Coronary artery (tissue), 2 donors: ENCODE measurements around the gene CTNNA3.

Source experiments
- DNase-seq: peaks from one replicate; pipeline ENCODE4 v3.0.0-alpha.2; 2017; ENCODE audit warnings: low spot score
- H3K27ac ChIP-seq, 2 donors: fragments of 200-600 bp; sonication (generic); one replicate each; pipeline ENCODE4 v1.5.1; 2016 to 2019
- H3K4me3 ChIP-seq: fragments of 200-600 bp; sonication (generic); 2 replicates; pipeline ENCODE4 v1.5.1; 2016; ENCODE audit warnings: mild to moderate bottlenecking, moderate library complexity
- CTCF ChIP-seq: fragments of 200-600 bp; sonication (generic); IDR thresholded peaks from one replicate; pipeline ENCODE4 v1.5.1; 2019; ENCODE audit warnings: antibody characterized with exemption

The CTNNA3 gene

DNA sequence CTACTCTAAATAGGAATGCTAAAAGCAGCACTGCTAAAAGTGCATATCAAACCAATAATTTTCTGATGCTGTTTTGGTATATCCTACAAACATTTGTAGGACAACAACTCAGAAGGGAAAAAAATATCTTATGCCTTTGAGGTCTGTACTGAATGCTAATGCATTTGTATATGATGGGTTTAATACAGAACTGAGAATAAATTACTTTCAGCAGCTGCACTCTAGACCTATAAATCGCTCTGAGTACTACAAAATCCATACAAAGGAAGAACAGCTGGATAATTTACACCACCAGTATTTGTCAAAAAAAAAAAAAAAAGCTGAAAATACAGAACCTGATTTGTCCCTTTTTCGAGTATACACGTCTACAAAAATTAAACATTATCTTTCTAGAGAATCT, 426.2 kb downstream of the CTNNA3 start:
- no peak for TF ChIP-seq CTCF
- H3K4me3 ChIP-seq: no peak overlapping the region

GRCh38 chr10:67268146-67268545, 427.8 kb downstream of the CTNNA3 start:
- H3K27ac ChIP-seq: no peak overlapping the region
- no peak for TF ChIP-seq CTCF
- no peak overlapping the region for H3K4me3 ChIP-seq
- DNase-seq: no peak

More for the DNA sequence above, 426.2 kb downstream of the CTNNA3 start:
- no peak overlapping the region for H3K27ac ChIP-seq
- no peak for DNase-seq

DNA sequence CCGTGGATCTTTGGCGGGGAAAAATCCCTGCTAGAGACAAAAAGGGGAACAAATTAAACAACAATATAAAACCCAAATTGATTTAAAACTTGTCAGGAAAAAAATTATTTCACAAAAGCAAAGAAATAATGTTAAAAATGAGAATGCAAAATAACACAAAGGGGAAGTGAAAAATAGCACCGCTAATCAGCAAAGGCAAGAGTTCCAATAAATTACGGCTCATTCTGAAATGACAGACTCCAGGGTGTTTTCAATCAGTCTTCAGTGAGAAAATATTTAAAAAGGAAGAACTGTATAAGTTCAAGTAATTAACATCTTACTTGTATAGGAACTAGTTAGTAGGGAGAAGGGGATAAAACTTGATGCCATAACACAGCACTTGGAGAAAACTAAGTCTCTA, 433.3 kb downstream of the CTNNA3 start:
- DNase-seq: no peak
- H3K27ac ChIP-seq: no peak overlapping the region
- H3K4me3 ChIP-seq: no peak overlapping the region
- TF ChIP-seq CTCF: no peak

DNA sequence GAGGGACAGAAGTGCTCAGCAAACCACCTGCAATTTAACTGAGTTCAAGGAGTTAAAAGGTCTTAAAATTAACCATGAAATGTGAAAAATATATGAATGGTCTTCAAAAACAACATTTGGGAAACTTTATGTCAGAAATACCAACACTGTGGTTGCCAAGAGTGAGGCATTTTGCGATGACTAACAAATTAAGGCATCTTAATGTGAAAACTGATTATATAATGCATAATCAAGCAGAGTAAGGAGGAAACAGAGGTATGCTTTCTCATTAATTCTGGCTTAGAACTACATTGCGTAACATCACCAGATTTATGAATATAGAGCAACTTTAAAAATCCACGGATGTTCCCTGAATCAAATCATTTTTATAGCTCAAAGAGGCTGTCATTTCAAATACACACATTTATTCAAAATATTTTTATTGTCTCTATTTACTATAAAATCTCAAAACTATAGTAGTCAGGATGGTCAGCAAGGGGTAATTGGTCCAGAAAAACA, 434.6 kb downstream of the CTNNA3 start:
- Histone ChIP-seq H3K4me3 (no peak overlapping the region), H3K27ac (no peak overlapping the region)
- DNase-seq: no peak
- TF ChIP-seq CTCF: no peak

DNA sequence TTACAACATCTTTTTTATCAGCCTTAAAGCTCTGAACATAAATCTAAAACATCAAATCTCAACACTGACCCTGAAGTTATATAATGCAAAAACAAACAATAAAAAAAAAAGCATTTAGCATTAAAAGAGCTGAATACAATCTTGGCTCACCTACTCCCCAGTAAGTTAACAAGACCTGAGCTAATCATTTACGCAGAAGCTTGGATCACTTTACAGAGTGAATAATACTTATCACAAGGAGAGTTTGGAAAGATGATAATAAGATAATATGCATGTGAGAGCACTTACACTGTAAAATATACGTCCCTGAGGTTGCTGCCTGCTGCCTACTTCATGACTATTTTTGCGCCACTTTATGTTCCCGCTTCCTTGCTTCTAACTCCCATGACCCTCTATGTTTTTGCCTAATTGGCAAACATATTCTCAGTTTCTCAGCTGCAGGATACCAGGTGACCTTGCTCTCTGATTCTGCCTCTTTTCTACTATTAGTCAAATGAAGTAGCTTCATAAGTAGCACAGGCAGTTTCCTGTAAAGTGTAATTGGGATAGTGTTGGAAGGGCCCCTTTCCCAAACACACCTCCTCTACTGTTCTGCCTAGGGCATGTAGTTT, 436.6 kb downstream of the CTNNA3 start:
- DNase-seq: no peak
- no peak for TF ChIP-seq CTCF
- H3K27ac ChIP-seq: no peak overlapping the region

GRCh38 chr10:67257427-67258144, 438.4 kb downstream of the CTNNA3 start:
- TF ChIP-seq CTCF: no peak
- Histone ChIP-seq H3K4me3 (no peak overlapping the region), H3K27ac (no peak overlapping the region)
- DNase-seq: no peak

More for the DNA sequence above, 436.6 kb downstream of the CTNNA3 start:
- no peak overlapping the region for H3K4me3 ChIP-seq

DNA sequence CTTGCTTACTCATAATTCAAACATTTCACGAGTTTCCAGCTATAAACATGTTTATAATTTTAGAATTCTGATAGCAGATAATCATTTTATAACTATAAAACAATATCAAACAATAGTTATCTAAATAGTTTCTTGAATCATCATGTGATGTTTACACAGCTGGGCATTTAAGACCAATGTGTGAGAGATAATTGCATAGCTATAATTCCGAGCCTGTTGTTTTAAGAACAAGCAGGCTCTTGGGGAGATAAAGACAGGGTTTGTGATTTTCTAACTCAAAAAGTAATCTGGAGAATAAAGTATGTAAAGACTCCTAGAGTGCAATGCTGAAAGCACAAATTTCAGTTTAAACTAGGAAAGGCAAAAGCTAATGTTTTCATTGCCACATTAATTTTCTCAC, 439.0 kb downstream of the CTNNA3 start:
- DNase-seq: no peak
- TF ChIP-seq CTCF: no peak
- Histone ChIP-seq H3K4me3 (no peak overlapping the region), H3K27ac (no peak overlapping the region)
